SHP77 treated with DMSO at 0.1 percent for 48 hours (cell line): ENCODE measurements around the gene HMCN2.
"Not testable (repeated sequence)": the region's sequence is repeated elsewhere in the genome, so short reads cannot be mapped to it uniquely, and the experiment has no call there.

Experiments used
- DNase-seq: peaks from one replicate; lab custom pipeline; 2025; lab: John Stamatoyannopoulos, UW

HMCN2 gene

DNA sequence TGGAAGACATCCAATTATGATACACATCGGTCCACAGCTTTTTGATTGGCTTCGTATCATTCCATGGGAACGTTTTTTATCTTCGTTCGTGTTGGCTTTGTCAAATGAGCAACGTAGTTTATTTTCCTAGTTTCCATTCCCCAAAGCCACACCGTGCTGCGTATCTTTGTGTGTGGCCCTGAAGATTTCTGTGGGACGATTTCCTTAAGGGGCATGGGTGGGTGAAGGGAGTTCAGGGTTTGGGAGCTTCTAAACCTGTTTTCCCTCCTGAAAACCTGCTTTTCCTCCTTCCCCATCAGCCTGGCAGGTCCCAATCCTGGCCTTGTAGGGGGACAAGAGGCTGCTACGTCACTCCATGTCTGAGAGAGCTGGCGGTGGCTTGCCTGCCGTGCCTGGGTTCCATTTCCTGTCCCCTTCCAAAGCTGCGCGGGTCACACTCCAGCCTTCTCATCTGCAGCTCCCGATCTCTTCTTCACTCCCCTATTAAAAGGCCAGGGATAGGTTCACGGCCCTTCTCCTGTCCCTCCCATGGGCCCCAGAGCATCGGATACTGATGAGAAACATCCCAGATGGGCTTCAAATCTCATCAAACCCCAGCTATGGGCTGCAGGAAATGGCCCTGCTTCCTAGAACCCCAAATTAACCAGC lies 155.7 kb downstream of the HMCN2 start:
- no peak for DNase-seq

DNA sequence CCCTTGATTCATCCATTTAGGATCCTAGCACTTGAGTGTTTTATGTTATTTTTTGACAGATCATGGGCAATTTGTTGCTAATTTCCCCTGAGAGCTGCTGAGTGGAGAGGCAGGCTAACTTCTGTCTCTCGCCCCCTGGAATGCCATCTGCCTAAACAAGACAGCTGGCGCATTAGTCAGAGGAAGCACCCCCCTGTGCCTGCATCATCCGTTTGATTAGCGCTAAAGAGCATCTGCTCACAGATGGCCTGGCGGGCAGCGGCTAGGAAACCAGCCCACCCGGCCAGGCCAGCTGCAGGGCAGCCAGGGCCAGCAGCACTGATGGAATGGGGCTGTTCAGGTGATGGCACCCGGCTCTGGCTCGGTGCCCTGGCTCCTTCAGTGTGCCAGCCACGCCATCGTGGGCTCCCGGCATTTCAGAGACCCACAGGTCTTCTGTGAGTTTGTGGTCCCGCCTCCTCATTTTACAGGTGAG lies 156.3 kb downstream of the HMCN2 start:
- DNase-seq = peak; percentile 69

DNA sequence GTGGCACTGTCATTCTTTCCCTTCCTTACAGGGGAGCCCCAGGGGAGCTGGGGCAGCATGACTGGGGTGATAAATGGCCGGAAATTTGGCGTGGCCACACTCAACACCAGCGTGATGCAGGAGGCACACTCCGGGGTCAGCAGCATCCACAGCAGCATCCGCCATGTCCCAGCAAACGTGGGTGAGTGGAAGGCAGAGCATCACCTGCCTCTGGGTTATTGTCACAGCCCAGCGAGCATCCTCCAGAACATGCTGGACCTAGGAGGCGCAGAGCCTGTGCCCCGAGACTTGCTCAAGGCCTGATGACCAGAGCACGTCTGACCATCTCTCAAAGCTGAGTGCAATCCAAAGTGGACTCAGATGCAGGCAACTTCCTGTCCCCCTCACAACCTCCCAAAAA lies 157.0 kb downstream of the HMCN2 start:
- DNase-seq = no peak

DNA sequence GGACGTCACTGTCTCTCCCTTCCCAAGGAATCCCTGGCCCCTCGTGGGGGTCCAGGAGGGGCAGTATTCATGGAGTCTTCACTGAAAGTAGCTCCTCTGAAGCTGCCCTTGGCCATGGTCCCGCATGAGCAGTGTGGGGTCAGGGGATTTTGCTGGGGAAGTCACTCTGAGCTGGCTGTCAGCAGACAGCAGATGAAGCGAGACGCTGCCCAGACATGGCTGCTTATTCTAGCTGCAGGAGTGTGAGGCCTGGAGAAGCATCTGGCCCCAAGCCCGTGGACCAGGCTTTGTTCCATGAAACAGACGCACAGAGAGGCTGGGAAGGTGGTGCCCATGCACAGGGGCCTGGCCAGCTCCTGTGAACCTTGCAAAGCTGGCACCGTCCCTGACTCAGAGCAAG lies 157.7 kb downstream of the HMCN2 start:
- DNase-seq = no peak

DNA sequence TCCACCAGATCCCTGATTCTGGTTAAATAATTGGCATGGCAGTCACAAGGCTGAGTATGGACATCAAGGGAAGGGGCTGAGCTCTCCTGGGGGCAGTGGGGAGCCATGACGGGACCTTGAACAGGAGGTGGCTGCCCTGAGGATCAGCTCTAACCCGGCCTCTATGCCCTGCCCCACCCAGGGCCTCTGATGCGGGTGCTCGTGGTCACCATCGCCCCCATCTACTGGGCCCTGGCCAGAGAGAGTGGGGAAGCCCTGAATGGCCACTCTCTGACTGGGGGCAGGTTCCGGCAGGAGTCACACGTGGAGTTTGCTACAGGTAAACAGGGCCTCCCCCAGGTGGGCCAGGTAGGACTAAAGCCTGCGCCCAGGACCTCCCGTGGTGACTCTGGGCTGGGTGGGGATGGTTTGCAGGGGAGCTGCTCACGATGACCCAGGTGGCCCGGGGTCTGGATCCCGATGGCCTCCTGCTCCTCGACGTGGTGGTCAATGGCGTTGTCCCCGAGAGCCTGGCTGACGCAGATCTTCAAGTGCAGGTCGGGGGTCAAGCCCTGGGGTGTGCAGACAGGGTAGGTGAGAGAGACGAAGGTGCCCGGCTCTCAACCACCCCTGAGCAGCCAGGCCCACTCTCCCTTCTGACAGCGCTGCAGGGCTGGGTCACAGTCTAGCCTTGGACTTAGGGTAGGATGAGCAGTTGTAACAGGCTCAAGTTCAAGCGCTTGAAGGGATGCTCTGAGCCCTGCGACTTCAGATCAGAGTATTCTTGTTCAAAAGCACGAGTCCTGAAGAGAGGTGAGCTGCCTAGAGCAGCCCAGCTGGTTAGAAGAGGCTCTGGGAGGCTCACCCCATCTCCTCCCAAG lies 159.3 kb downstream of the HMCN2 start:
- no peak for DNase-seq

DNA sequence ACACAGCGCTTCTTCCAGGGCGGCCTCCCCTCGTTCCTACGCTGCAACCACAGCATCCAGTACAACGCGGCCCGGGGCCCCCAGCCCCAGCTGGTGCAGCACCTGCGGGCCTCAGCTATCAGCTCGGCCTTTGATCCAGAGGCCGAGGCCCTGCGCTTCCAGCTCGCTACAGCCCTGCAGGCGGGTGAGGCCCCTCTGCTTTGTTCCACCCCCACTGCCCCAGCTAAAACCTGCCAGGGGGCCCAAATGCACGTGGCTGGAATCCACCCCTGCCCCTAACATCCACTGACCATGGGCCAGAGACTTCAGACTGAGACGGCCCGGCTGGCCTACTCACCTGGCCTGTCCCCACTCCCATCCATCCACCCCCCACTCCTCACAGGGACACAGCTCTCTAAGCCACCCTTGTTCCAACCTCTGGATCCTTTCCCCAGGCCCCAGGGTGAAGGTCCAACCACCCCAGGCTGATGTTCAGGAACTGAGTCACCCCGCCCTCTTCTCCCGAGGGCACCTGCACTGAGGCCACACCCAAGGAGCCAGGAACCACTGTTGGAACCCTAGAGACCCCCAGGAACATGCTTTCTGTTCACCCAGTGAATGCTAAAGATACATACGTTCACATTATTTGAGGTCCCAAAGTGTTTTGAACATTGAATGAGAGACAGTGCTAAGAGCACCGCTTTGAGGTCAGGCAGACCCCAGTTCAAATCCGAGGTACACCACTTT lies 160.3 kb downstream of the HMCN2 start:
- no peak for DNase-seq

DNA sequence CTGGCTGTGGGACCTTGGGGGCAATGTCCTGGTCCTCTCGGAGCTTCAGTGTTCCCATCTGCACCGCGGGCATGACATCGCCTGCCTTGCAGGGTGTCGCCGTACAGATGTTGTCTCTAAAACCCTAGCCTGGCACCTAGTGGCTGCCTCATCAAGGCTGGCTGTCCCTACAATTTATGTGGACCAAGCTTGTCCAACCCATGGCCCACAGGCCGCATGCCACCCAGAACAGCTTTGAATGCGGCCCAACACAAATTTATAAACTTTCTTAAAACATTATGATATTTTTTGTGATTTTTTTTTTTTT lies 160.9 kb downstream of the HMCN2 start:
- DNase-seq = no peak

DNA sequence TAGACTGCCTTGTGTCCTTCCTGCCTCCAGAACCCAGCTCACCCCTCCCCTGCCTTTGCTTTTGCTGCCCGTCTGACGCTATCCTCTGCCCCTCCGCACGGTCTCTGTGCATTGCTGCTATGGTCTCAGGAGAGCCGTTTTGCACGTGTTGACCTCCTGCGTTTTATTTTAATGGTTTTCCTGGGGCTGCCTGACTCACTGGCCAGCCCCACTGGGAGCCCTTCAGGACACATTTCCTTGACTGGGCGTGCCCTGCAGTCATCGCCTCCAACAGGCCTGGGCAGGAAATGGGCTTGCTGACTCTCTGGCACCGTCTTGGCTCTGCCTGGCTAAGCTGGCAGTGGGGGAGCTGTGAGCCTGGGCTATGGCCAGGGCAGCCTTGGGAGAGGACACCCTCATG lies 161.3 kb downstream of the HMCN2 start:
- DNase-seq = no peak

DNA sequence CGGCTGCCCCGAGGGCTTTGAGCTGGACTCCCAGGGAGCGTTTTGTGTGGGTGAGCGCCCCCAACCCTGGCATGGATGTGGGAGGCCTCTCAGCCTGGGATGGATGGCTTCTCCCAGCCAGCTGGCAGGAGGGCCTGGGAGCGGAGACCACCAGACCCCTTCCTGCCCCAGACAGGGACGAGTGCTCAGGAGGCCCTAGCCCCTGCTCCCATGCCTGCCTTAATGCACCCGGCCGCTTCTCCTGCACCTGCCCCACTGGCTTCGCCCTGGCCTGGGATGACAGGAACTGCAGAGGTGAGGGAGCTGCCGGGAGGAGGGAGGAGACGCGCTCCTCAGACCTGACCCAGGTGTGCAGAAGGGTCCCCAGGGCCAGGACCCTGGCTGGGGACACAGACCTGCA lies 161.8 kb downstream of the HMCN2 start:
- DNase-seq = no peak

DNA sequence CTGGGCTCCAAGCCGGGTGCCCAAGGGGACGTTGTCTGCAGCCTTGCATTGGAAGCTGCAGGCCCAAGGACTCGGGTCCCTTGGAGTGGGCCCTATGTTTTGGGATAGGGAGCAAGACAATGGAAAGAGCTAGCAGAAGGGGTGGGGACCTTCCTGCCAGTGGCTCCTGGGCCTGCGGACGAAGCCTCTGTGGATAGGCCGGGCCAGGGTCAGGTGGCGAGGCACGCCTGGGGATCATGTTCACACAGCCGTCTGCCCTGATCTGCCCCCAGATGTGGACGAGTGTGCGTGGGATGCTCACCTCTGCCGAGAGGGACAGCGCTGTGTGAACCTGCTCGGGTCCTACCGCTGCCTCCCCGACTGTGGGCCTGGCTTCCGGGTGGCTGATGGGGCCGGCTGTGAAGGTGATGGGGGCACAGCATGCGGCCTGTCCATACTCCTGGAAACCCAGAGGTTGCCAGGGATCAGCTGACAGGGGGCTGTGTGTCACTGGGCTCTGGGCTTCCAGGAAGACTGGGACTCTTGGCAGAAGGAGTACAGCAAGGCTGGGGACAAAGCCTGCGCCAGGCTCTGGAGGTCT lies 162.6 kb downstream of the HMCN2 start:
- DNase-seq = no peak

DNA sequence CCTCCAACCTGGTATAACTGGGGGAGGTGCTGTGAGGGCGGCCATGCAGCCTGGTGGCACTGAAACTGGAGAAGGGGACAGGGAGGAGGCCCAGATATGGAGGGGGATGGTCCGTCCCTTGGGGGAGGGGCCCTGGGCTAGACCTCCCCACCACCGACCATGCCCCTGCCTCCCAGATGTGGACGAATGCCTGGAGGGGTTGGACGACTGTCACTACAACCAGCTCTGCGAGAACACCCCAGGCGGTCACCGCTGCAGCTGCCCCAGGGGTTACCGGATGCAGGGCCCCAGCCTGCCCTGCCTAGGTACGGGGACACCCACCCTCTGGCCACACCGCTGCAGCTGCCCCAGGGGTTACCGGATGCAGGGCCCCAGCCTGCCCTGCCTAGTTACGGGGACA lies 163.8 kb downstream of the HMCN2 start:
- no peak for DNase-seq

DNA sequence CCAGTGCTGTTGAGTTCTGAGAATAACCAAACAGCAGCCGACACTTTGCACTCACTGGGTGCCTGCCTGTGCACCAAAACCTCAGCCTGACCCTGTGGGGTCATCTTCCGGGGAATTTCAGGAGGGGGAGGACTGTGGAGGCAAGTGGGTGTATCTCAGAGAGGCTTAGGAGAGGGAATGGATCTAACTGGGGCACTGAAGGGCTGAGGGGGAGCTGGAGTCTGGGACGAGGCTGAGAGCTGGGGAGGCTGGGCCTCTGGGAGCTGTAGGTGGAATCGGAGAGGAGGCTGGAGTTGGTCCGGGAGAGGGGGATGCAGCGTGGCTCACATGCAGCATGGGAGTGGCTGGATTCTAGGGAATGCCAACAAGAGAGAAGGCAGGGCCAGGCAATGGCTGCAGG lies 164.3 kb downstream of the HMCN2 start:
- DNase-seq = no peak

DNA sequence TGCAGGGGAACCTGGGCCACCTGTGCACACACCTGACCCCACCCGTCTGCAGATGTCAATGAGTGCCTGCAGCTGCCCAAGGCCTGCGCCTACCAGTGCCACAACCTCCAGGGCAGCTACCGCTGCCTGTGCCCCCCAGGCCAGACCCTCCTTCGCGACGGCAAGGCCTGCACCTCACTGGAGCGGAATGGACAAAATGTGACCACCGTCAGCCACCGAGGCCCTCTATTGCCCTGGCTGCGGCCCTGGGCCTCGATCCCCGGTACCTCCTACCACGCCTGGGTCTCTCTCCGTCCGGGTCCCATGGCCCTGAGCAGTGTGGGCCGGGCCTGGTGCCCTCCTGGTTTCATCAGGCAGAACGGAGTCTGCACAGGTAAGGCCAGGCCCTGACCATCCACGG lies 164.7 kb downstream of the HMCN2 start:
- DNase-seq = no peak

DNA sequence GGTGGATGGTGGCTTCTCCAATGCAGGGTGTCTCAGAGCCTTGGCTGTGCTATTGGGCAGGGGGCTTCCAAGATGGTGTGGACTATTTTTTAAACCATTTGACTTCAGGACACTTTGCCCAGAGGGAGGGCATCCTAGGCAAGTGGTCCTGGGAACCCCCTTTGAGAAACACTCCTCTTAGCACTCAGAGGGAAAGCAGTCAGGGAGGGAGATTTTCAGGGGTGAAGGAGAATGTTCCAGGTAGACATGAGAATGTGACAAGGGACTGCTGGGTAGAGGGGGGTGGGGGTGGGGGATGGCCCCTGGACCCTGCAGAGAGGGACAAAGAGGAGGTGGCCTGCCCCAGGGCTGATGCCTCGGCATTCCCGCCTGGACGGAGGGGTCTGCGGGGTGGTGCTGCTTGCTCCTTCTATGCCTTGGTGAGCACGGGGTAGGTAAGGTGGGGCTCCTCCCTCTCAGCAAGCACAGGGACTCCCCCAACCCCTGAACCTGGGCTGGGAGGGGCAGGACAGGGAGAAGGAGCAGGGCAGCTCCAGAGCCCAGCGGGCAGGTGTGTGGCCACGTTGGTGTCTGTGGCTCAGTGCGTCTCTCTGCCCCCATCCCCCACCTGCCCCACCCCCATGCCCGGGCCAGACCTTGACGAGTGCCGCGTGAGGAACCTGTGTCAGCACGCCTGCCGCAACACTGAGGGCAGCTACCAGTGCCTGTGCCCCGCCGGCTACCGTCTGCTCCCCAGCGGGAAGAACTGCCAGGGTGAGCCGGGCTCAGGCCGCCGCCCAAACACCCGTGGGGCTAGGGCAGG lies 165.4 kb downstream of the HMCN2 start:
- DNase-seq = no peak

DNA sequence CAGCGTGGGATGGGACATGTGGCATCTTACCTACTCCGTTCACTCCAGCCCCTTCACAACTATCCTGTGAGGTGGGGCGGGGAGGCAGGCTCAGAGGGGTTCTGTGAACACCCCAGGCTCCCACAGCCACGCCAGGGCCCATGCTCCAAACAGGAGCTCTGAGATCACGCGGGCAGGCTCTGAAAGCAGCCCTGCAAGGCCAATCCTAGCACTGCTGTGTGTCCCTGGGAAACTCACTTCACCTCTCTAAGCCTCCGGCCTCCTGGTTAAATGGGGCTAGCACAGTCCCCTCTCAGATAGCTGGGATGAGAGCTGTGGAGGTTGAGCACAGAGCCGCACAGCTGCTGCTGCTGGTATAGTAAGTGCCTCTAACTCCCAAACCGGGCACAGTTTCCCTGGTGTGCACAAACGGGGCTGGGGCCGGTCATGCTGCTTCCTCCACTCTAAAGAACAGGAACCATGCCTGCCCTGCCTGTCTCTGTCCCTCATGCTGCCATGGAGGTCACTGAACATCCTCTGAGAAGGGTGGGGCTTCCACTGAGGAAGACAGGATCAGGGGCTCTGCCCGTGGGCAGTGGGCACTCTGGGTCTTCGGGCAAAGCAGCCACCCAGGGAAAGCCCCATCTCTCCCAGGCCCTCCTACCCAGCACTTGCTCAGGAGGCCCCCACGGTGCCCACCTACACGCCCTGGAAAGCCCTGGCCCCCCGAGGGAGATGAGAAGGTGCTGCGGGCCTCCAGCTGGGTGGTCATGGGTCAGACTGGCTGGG lies 166.2 kb downstream of the HMCN2 start:
- no peak for DNase-seq

DNA sequence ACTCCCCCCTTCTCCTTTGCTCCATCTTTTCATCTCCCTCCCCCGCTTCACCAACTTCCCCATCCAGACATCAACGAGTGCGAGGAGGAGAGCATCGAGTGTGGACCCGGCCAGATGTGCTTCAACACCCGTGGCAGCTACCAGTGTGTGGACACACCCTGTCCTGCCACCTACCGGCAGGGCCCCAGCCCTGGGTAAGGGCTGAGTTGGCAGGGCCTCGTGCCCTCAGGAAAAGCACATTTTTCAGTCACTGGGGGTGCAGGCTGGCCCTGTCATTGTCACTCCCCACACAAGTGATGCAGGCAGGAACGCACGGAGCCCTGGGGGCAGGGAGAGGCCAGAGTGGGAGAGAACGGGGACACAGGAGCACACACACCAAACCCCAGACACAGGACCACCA lies 166.8 kb downstream of the HMCN2 start:
- no peak for DNase-seq

DNA sequence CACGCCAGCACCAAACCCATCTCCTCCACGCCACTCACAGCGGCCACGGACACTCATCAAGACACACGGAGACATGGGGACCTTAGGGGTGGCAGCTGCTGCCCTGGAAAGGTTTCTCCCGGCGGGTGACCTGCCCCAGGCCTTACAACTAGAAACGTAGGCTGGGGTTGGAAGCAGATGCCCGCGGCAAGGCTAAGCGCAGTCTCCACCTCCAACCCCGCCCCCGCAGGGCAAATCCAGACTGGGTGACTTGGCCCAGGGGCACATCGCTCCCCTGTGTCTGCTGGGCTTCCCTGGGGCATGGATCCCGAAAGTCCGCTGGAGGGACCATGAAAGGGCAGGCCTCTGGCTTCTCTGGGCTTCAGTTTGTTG lies 167.2 kb downstream of the HMCN2 start:
- DNase-seq = no peak

DNA sequence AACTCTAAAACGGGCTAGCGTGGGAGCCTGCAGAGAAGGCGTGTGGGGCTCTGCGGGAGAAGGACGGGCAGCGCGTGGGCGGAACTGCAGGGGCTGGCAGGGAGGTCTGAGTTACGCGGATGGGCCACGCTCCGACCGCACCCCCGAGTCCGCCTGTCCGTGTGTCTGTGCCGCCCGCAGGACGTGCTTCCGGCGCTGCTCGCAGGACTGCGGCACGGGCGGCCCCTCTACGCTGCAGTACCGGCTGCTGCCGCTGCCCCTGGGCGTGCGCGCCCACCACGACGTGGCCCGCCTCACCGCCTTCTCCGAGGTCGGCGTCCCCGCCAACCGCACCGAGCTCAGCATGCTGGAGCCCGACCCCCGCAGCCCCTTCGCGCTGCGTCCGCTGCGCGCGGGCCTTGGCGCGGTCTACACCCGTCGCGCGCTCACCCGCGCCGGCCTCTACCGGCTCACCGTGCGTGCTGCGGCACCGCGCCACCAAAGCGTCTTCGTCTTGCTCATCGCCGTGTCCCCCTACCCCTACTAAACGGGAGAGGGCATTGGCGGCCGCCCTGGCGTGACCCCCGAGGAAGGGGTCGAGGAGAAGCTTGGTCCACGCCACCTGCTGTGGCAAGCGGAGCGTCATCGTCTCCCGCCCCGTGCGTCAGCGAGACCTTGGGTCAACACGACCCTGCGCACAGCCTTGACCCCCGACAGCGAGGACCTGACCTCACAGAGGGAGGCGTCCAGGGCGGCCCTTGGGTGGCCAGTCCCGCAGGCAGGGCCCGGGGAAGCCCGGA lies 167.8 kb downstream of the HMCN2 start:
- no peak for DNase-seq

DNA sequence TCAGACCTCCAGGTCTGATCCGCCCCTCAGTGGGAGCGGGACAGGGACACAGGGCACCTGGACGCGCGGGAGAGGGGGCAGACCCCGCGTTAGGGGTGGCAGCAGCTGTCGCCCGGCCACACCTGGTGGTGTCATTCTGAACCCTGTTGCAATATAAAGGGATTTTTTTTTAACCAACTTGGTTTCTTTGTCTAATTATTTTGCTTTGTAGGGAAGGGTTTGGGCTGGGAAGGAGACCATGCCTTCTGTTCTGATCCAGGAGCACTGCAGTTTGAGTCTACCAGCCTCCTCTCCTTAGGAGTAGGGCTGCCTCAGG lies 168.3 kb downstream of the HMCN2 start:
- DNase-seq = no peak

DNA sequence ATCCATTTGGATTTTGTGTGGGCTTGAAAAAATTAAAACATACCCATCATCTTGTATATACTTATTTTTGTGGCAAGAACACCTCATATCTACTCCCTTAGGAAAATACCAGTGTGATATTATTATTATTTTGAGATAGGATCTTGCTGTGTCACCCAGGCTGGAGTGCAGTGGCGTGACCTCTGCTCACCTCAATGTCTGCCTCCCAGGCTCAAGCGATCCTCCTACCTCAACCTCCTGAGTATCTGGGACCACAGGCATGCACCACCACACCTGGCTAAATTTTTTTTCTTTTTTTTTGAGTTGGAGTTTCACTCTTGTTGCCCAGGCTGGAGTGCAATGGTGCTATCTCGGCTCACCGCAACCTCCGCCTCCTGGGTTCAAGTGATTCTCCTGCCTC lies 169.1 kb downstream of the HMCN2 start:
- DNase-seq = not testable (repeated sequence)
